HG03196 (cell line): ENCODE results near the gene CLDN10.
"Not testable (repeated sequence)": the region's sequence is repeated elsewhere in the genome, so short reads cannot be mapped to it uniquely, and the experiment has no call there.

Experiments
- ATAC-seq: cut with Tn5 transposase; IDR thresholded peaks from one replicate; pipeline ENCODE4 v1.9.1; 2021; ENCODE audit not compliant: unreplicated experiment

Gene CLDN10

GRCh38 chr13:95541308-95541707 lies 11.2 kb upstream of the CLDN10 start:
- ATAC-seq = no peak

GRCh38 chr13:95541911-95542474 lies 10.5 kb upstream of the CLDN10 start:
- no peak for ATAC-seq

- ATAC-seq = no peak
These were observed 8.2 kb upstream of the CLDN10 start for GRCh38 chr13:95544293-95544692.

GRCh38 chr13:95546919-95547318 lies 5.6 kb upstream of the CLDN10 start:
- ATAC-seq = no peak

- no peak for ATAC-seq
These were observed 4.9 kb upstream of the CLDN10 start for GRCh38 chr13:95547531-95548167.

- ATAC-seq = no peak
These were observed 347 bp upstream of the CLDN10 start for GRCh38 chr13:95552208-95552538.

GRCh38 chr13:95553581-95554385 lies 1.3 kb downstream of the CLDN10 start:
- no peak for ATAC-seq

- no peak for ATAC-seq
These were observed 4.5 kb downstream of the CLDN10 start for GRCh38 chr13:95557013-95557412.

GRCh38 chr13:95559100-95559499 lies 6.6 kb downstream of the CLDN10 start:
- ATAC-seq = no peak

GRCh38 chr13:95560387-95560786 lies 7.9 kb downstream of the CLDN10 start:
- no peak for ATAC-seq

GRCh38 chr13:95564091-95564490 lies 11.6 kb downstream of the CLDN10 start:
- ATAC-seq = no peak

- ATAC-seq = no peak
These were observed 12.3 kb downstream of the CLDN10 start for GRCh38 chr13:95564733-95565291.

GRCh38 chr13:95565758-95566157 lies 13.2 kb downstream of the CLDN10 start:
- not testable (repeated sequence) for ATAC-seq

GRCh38 chr13:95568131-95568530 lies 15.6 kb downstream of the CLDN10 start:
- no peak for ATAC-seq

GRCh38 chr13:95570016-95570415 lies 17.5 kb downstream of the CLDN10 start:
- ATAC-seq = no peak

- ATAC-seq = no peak
These were observed 19.4 kb downstream of the CLDN10 start for GRCh38 chr13:95571941-95572340.

GRCh38 chr13:95573221-95573620 lies 20.7 kb downstream of the CLDN10 start:
- no peak for ATAC-seq

- ATAC-seq = peak; percentile 77
These were observed 26.8 kb downstream of the CLDN10 start for GRCh38 chr13:95579303-95579702.

- no peak for ATAC-seq
These were observed 33.3 kb downstream of the CLDN10 start for GRCh38 chr13:95585867-95586266.

- ATAC-seq = no peak
These were observed 35.6 kb downstream of the CLDN10 start for GRCh38 chr13:95588134-95588533.

GRCh38 chr13:95588721-95589120 lies 36.2 kb downstream of the CLDN10 start:
- no peak for ATAC-seq

GRCh38 chr13:95593462-95593861 lies 40.9 kb downstream of the CLDN10 start:
- ATAC-seq = no peak
